Urinary bladder (tissue), 4 donors: ENCODE data around the gene TAPT1. TPM values are rescaled to one million over a fixed set of nuclear protein-coding genes. Genes with fewer than 3 reads are reported as not detected.
"Not testable (repeated sequence)": the region's sequence is repeated elsewhere in the genome, so short reads cannot be mapped to it uniquely, and the experiment has no call there.

Experiments
- DNase-seq: peaks from one replicate; pipeline ENCODE4 v3.0.0-alpha.2; 2015; ENCODE audit errors: extremely low spot score
- H3K27ac ChIP-seq: one replicate; pipeline ENCODE4 v1.5.1; 2013; ENCODE audit warnings: low read depth, mild to moderate bottlenecking, moderate library complexity
- H3K36me3 ChIP-seq: one replicate; pipeline ENCODE4 v1.6.1; 2013; ENCODE audit warnings: mild to moderate bottlenecking, moderate library complexity; ENCODE audit not compliant: insufficient read depth
- H3K4me1 ChIP-seq: one replicate; pipeline ENCODE4 v1.6.1; 2013; ENCODE audit warnings: mild to moderate bottlenecking, moderate library complexity; ENCODE audit not compliant: insufficient read depth
- H3K4me3 ChIP-seq: one replicate; pipeline ENCODE4 v1.5.1; 2013; ENCODE audit warnings: low read depth, low read length
- WGBS: extraction: QIAGEN DNeasy Blood & Tissue Kit; methylation state at CpG from one replicate; pipeline ENCODE4 v1.1.7; 2013; 5-methylcytosine and 5-hydroxymethylcytosine counted together
- polyA plus RNA-seq: library from polyadenylated mRNA; stranded (reverse); fragments of 200-250 nt; gene quantifications from one replicate; pipeline ENCODE4 v1.2.3, GENCODE V29; 2013
- total RNA-seq: library from RNA; depleted of rRNA; stranded (reverse); fragments of >200 nt; gene quantifications from one replicate; pipeline ENCODE4 v1.2.3, GENCODE V29; 2014
- donor health status: healthy with polysubstance abuse.
- donor health status: healthy.

Gene TAPT1
- total and polyA plus RNA-seq, 2 donors: 22.5 to 71.1 TPM

DNA sequence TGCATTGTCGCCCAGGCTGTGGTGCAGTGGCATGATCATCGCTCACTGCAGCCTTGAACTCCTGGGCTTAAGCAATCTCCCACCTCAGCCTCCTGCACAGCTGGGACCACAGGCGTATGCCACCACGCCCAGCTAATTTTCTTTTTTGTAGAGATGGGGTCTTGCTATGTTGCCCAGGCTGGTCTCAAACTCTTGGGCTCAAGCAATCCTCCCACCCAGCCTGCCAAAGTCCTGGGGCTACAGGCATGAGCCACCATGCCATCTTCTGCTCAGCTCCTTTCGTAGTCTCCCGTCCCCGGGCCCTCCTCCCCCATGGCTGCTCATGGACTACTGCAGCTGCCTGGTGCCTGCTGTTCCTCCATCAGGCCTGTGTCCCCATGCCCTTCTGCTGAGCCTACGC, 58.1 kb downstream of the TAPT1 start:
- H3K36me3 ChIP-seq: peaks cover 8% of the 10 kb centered on the region

GRCh38 chr4:16165931-16166330, 60.3 kb downstream of the TAPT1 start:
- H3K36me3 ChIP-seq: peaks cover 9% of the 10 kb centered on the region
- WGBS: 95% methylated on average over 7 of the region's 7 CpGs
- H3K4me1 ChIP-seq: no peaks in the 10 kb centered on the region

More for the DNA sequence above, 58.1 kb downstream of the TAPT1 start:
- WGBS: 98% methylated on average over 8 of the region's 8 CpGs
- Histone ChIP-seq H3K27ac (no peak overlapping the region), H3K4me3 (no peak overlapping the region), H3K4me1 (no peaks in the 10 kb centered on the region)
- DNase-seq: no peak

GRCh38 chr4:16162891-16163290, 63.4 kb downstream of the TAPT1 start:
- H3K4me3 ChIP-seq: no peak overlapping the region
- WGBS: 92% methylated on average over 4 of the region's 4 CpGs
- H3K36me3 ChIP-seq: peaks cover 9% of the 10 kb centered on the region
- no peak for DNase-seq
- no peak overlapping the region for H3K27ac ChIP-seq
- peaks cover 3% of the 10 kb centered on the region for H3K4me1 ChIP-seq

More at GRCh38 chr4:16165931-16166330, 60.3 kb downstream of the TAPT1 start:
- no peak overlapping the region for H3K4me3 ChIP-seq
- no peak overlapping the region for H3K27ac ChIP-seq
- DNase-seq: no peak

DNA sequence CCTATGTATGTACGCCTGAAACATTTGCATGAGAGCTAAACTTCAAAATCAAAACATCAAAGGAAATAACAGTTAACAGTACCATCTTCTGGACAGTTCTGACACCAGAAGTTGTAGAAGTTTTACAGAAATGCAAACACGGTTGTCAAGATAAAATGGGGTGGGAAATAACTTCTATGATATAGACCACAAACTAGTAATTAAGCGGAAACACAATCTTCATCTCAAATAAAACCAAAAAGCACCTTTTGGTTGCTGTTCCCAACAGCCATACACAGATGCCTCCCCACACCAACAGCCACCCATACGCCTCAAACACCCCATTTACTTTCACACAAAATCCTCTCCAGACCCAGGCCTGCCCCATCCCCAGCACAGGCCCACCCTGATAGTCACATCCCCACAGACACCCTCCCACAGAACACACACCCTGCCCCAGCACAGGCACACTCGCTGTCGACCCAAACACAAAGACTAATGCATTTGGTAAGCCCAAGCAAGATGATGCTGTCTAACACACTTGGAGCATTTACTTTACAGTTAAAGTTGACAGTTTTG, 64.3 kb downstream of the TAPT1 start:
- DNase-seq: no peak
- peaks cover 9% of the 10 kb centered on the region for H3K36me3 ChIP-seq
- 79% methylated on average over 6 of the region's 6 CpGs for WGBS

GRCh38 chr4:16160457-16160856, 65.8 kb downstream of the TAPT1 start:
- Histone ChIP-seq H3K27ac (no peak overlapping the region), H3K4me1 (peaks cover 3% of the 10 kb centered on the region), H3K4me3 (no peak overlapping the region), H3K36me3 (peaks cover 7% of the 10 kb centered on the region)
- WGBS: 86% methylated on average over 3 of the region's 3 CpGs
- DNase-seq: no peak

More for the DNA sequence above, 64.3 kb downstream of the TAPT1 start:
- Histone ChIP-seq H3K27ac (no peak overlapping the region), H3K4me1 (peaks cover 3% of the 10 kb centered on the region), H3K4me3 (no peak overlapping the region)

DNA sequence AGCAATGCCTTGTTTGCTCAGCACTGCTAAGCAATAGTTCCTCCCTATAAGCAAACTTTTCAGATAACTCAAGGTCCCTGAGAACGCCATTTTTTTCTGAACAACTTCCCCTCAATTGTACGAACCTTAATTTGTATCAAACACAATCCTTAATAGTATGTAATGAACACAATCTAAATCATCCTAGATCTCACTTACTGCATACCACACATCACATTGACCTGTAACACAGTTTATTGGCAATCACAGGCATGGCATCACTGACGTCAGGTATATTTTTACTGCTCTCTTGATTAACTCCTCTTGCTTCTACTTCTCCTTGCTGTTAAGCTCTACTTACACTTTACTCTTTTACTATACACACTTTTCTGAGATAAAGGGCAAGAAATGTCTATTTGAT, 67.0 kb downstream of the TAPT1 start:
- Histone ChIP-seq H3K27ac (no peak overlapping the region), H3K4me3 (no peak overlapping the region), H3K4me1 (peaks cover 3% of the 10 kb centered on the region), H3K36me3 (peaks cover 4% of the 10 kb centered on the region)
- WGBS: 79% methylated on average over 3 of the region's 3 CpGs
- no peak for DNase-seq

- no peak overlapping the region for H3K4me3 ChIP-seq
- H3K36me3 ChIP-seq: peaks cover 4% of the 10 kb centered on the region
- H3K27ac ChIP-seq: no peak overlapping the region
- peaks cover 3% of the 10 kb centered on the region for H3K4me1 ChIP-seq
- 36% methylated on average over 3 of the region's 3 CpGs for WGBS
- no peak for DNase-seq
Measured at GRCh38 chr4:16158504-16158852, 67.8 kb downstream of the TAPT1 start.

- no peak overlapping the region for H3K27ac ChIP-seq
- no peak overlapping the region for H3K4me3 ChIP-seq
- H3K36me3 ChIP-seq: peaks cover 1% of the 10 kb centered on the region
- peaks cover 3% of the 10 kb centered on the region for H3K4me1 ChIP-seq
- DNase-seq: no peak
- 60% methylated on average over 14 of the region's 14 CpGs for WGBS
Measured at GRCh38 chr4:16157609-16158503, 68.4 kb downstream of the TAPT1 start.

- H3K27ac ChIP-seq: no peak overlapping the region
- no peak for DNase-seq
- 45% methylated on average over 9 of the region's 9 CpGs for WGBS
- no peak overlapping the region for H3K4me3 ChIP-seq
- peaks cover 3% of the 10 kb centered on the region for H3K4me1 ChIP-seq
- H3K36me3 ChIP-seq: no peaks in the 10 kb centered on the region
Measured at GRCh38 chr4:16155528-16156169, 70.6 kb downstream of the TAPT1 start.

- DNase-seq: no peak
- H3K27ac ChIP-seq: no peak overlapping the region
- peaks cover 3% of the 10 kb centered on the region for H3K4me1 ChIP-seq
- no peaks in the 10 kb centered on the region for H3K36me3 ChIP-seq
- H3K4me3 ChIP-seq: no peak overlapping the region
- 86% methylated on average over 3 of the region's 3 CpGs for WGBS
Measured at GRCh38 chr4:16154451-16154850, 71.8 kb downstream of the TAPT1 start.

- H3K4me3 ChIP-seq: no peak overlapping the region
- whole genome bisulfite sequencing: 97% methylated on average over 2 of the region's 2 CpGs
- H3K36me3 ChIP-seq: no peaks in the 10 kb centered on the region
- H3K4me1 ChIP-seq: no peaks in the 10 kb centered on the region
- no peak for DNase-seq
- no peak overlapping the region for H3K27ac ChIP-seq
Measured at GRCh38 chr4:16150716-16151115, 75.6 kb downstream of the TAPT1 start.

DNA sequence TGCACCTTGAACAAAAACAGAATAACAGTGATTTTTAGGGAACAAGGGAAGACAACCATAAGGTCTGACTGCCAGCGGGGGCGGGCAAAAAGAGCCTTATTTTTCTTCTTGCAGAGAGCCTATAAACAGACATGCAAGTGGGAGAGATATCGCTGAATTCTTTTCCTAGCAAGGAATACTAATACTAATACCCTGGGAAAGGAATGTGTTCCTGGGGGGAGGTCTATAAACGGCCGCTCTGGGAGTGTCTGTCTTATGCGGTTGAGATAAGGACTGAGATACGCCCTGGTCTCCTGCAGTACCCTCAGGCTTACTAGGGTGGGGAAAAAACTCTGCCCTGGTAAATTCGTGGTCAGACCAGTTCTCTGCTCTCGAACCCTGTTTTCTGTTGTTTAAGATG, 81.4 kb downstream of the TAPT1 start:
- H3K36me3 ChIP-seq: not testable (repeated sequence)

DNA sequence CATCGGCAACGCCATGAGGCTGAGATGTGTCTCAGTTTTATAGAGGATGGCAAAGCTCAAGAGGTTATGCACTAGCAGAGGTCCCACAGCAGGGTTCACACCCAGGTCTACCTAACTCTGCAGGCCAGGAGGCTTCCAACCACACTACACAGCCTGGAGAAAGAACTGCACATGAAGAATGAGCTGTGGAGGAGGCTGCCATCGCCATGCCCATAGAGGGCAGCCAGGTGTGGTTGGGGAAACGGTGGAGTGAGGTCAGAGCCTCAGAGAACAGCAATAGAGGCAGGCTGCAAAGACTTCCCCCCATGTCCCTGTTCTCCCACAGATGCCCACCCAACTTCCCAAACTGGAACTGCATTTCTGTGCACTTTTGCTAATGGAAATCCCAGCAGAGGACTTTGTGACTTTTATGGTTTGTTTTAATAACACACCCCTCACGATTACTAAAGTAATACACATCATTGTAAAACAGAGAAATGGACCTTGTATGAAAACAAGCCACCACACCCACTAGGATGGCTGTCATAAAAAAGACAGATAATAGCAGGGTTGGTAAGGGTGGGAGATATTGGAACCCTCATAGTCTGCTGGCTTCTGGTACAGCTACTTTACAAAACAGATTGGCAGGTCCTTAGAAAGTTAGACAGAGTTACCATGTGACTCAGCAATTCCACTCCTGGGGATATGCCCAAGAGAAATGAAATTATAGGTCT, 83.5 kb downstream of the TAPT1 start:
- H3K4me3 ChIP-seq: no peak overlapping the region
- no peak for DNase-seq
- 79% methylated on average over 5 of the region's 5 CpGs for WGBS

More for the DNA sequence above, 81.4 kb downstream of the TAPT1 start:
- H3K4me3 ChIP-seq, H3K4me1 ChIP-seq, DNase-seq, H3K27ac ChIP-seq: not testable (repeated sequence)
- 86% methylated on average over 9 of the region's 9 CpGs for WGBS

More for the DNA sequence above, 83.5 kb downstream of the TAPT1 start:
- Histone ChIP-seq H3K4me1 (no peaks in the 10 kb centered on the region), H3K36me3 (no peaks in the 10 kb centered on the region), H3K27ac (no peak overlapping the region)
